OCI-LY3 (cell line): ENCODE measurements around the gene LYPD5.

Experiments used
- H2AFZ ChIP-seq: fragments of 200-600, 300-600 bp; shearing (Covaris generic); 2 replicates; pipeline ENCODE4 v1.6.0; 2014; ENCODE audit warnings: antibody characterized with exemption, low read depth, low read length
- H3K27ac ChIP-seq: fragments of 200-600, 300-600 bp; sonication (generic); 2 replicates; pipeline ENCODE4 v1.5.1; 2014; ENCODE audit warnings: mild to moderate bottlenecking, low read length, moderate library complexity, mixed read lengths
- H3K27me3 ChIP-seq: fragments of 200-600, 300-600 bp; sonication (generic); 2 replicates; pipeline ENCODE4 v1.6.1; 2014; ENCODE audit warnings: low read depth, low read length, mixed read lengths
- H3K36me3 ChIP-seq: fragments of 200-600, 300-600 bp; sonication (generic); replicated peaks from 2 replicates; pipeline ENCODE3; 2014; ENCODE audit warnings: low read depth, low read length, mixed read lengths
- H3K4me1 ChIP-seq: fragments of 300-600, 200-600 bp; sonication (generic); 2 replicates; pipeline ENCODE4 v1.6.1; 2014; ENCODE audit warnings: low read length, mixed read lengths
- H3K4me2 ChIP-seq: fragments of 200-600, 300-600 bp; sonication (generic); 2 replicates; pipeline ENCODE4 v1.6.1; 2014; ENCODE audit warnings: low read length, mixed read lengths
- H3K4me3 ChIP-seq: fragments of 300-600, 200-600 bp; sonication (generic); 2 replicates; pipeline ENCODE4 v1.5.1; 2014; ENCODE audit warnings: antibody characterized with exemption, mild to moderate bottlenecking, low read length, moderate library complexity
- H3K79me2 ChIP-seq: fragments of 300-600, 200-600 bp; shearing (Covaris generic); 2 replicates; pipeline ENCODE4 v1.6.1; 2014; ENCODE audit warnings: mild to moderate bottlenecking, low read length, mixed read lengths
- H3K9ac ChIP-seq: fragments of 300-600, 200-600 bp; shearing (Covaris generic); 2 replicates; pipeline ENCODE4 v1.6.0; 2014; ENCODE audit warnings: mild to moderate bottlenecking, low read length, moderate library complexity
- H3K9me3 ChIP-seq: fragments of 200-600, 300-600 bp; shearing (Covaris generic); 2 replicates; pipeline ENCODE4 v1.6.1; 2014; ENCODE audit warnings: low read length, mixed read lengths; ENCODE audit not compliant: insufficient read depth
- H4K20me1 ChIP-seq: fragments of 200-600, 300-600 bp; sonication (generic); 2 replicates; pipeline ENCODE4 v1.6.1; 2016; ENCODE audit warnings: low read length, mixed read lengths; ENCODE audit not compliant: insufficient read depth
- EZH2phosphoT487 ChIP-seq: fragments of 200-600 bp; shearing (Covaris generic); IDR thresholded peaks from 2 replicates; pipeline ENCODE4 v1.6.1; 2018; ENCODE audit warnings: antibody characterized with exemption, mixed run types, low read depth
- TF ChIP-seq, protein P1 (sequence below): fragments of 200-600, 300-600 bp; sonication (generic); IDR thresholded peaks from 2 replicates; pipeline ENCODE4 v1.5.1; 2014; ENCODE audit warnings: antibody characterized with exemption, low read length, low read depth

The LYPD5 gene

DNA sequence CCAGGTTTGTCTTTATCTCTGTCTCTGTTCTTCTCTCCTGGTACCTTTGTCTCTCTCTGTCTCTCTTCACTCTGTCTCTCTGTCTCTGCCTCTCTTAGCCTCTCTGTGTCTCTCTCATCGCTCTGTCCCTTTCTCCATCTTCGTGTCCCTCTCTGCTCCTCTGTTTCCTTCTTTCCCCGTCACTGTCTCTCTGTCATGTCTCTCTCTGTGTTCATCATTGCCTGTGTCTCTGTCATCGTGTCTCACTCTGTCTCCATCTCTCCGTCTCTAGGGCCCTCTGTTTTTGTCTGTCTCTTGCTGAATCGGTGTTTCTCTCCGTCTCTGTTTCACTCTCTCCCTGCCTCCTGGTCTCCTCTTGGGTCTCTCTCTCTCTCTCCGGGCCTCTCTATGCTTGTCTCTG, 18.6 kb downstream of the LYPD5 start:
- peak overlapping the region; percentile 83 for H3K4me2 ChIP-seq

DNA sequence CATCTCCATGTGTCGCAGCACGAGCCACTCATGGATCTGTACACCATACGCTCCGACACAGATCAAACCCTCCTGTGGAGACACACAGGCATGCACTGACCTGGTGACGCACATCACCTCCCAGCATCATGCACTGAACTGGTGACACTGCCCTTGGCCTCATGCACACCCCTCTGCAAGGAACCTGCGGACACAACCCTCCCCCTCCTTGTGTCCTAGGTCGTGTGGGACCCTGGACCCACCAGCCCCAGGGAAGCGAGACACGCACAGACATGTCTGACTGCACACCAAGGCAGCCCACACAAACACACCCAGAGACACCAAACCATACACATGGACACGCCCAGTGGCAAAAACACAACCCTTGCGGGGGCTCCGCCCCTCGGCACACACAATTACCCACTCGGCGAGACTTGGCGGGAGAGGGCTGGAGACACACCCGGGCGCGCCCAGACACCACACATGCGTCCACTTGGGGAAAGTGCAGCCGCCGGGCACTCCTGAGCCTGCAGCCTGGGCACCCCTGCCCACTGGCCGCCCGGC, 19.5 kb downstream of the LYPD5 start:
- Histone ChIP-seq H3K4me1 (peaks cover 57% of the 10 kb centered on the region), H3K4me2 (peak overlapping the region; percentile 99), H3K36me3 (peaks cover 14% of the 10 kb centered on the region), H2AFZ (no peak overlapping the region), H3K27me3 (no peaks in the 10 kb centered on the region), H3K4me3 (peak overlapping the region; percentile 6; the same call in 1 of the 2 replicates), H3K9me3 (no peaks in the 10 kb centered on the region), H3K9ac (no peak overlapping the region), H4K20me1 (peaks cover 19% of the 10 kb centered on the region), H3K79me2 (peaks cover 39% of the 10 kb centered on the region), H3K27ac (no peak overlapping the region)
- TF ChIP-seq EZH2phosphoT487: no peak
- TF ChIP-seq, protein P1, sequence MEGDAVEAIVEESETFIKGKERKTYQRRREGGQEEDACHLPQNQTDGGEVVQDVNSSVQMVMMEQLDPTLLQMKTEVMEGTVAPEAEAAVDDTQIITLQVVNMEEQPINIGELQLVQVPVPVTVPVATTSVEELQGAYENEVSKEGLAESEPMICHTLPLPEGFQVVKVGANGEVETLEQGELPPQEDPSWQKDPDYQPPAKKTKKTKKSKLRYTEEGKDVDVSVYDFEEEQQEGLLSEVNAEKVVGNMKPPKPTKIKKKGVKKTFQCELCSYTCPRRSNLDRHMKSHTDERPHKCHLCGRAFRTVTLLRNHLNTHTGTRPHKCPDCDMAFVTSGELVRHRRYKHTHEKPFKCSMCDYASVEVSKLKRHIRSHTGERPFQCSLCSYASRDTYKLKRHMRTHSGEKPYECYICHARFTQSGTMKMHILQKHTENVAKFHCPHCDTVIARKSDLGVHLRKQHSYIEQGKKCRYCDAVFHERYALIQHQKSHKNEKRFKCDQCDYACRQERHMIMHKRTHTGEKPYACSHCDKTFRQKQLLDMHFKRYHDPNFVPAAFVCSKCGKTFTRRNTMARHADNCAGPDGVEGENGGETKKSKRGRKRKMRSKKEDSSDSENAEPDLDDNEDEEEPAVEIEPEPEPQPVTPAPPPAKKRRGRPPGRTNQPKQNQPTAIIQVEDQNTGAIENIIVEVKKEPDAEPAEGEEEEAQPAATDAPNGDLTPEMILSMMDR: no peak

More for the DNA sequence above, 18.6 kb downstream of the LYPD5 start:
- H3K9ac ChIP-seq: peak overlapping the region; percentile 77; the same call in 1 of the 2 replicates
- H3K27me3 ChIP-seq: no peaks in the 10 kb centered on the region
- H3K4me3 ChIP-seq: peak overlapping the region; percentile 62
- TF ChIP-seq, protein P1: no peak
- no peak for TF ChIP-seq EZH2phosphoT487
- H4K20me1 ChIP-seq: peaks cover 12% of the 10 kb centered on the region
- peaks cover 30% of the 10 kb centered on the region for H3K79me2 ChIP-seq
- peaks cover 11% of the 10 kb centered on the region for H3K36me3 ChIP-seq
- H3K9me3 ChIP-seq: no peaks in the 10 kb centered on the region
- H2AFZ ChIP-seq: peak overlapping the region; percentile 85
- peaks cover 48% of the 10 kb centered on the region for H3K4me1 ChIP-seq
- H3K27ac ChIP-seq: peak overlapping the region; percentile 85

DNA sequence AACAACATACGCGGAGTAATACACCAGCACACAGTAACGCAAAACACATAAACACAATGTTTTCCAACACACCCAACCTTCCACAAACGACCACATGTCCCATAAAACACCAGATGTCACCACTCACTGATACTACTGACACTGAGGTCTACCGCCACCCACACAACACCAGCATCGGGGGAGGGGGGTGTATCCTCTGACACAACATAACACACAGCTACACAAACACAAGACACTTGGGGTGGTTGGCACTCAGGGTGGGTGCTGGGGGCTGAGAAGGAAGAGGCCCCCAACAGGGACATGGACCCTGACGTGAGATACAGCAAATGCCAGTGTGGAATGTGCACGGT, 20.0 kb downstream of the LYPD5 start:
- 0 out of 2 replicates have a peak overlapping the region, but pooled peaks have one; percentile 6 for H3K4me3 ChIP-seq

DNA sequence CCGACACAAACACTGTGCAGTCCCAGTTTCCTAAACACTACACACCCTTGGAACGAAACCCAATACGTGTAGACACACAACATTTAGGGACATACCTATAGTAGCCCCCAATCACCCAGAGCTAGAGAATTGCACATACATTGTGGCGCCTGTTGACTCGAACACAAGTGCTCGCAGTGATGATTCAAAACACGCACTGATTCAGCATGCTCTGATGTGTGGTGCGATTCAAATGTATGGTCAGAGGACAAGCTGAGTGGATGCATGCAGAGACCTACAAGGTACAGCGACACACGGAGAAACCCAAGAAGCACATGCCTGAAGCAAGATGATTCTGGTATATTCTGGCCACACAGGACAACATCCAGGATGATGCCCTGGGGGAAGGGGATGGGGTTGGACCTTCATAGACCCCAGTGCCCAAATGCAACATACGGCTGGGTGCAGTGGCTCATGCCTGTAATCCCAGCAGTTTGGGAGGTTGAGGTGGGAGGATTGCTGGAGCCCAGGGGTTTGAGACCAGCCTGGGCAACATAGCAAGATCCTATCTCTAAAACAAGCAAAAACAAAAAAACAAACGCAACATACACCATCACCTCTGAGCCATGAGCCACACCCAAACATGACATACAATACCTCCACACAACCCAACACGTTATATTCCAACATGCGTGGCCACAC, 20.5 kb downstream of the LYPD5 start:
- Histone ChIP-seq H3K27me3 (no peaks in the 10 kb centered on the region), H3K9ac (peak overlapping the region; percentile 97), H3K79me2 (peaks cover 49% of the 10 kb centered on the region), H3K4me2 (peak overlapping the region; percentile 99), H2AFZ (no peak overlapping the region; the same call in 1 of the 2 replicates), H3K9me3 (no peaks in the 10 kb centered on the region), H3K4me3 (peak overlapping the region; percentile 92), H4K20me1 (peaks cover 29% of the 10 kb centered on the region), H3K4me1 (peaks cover 66% of the 10 kb centered on the region), H3K27ac (peak overlapping the region; percentile 83), H3K36me3 (peaks cover 20% of the 10 kb centered on the region)
- no peak for TF ChIP-seq EZH2phosphoT487

More for the DNA sequence above, 20.0 kb downstream of the LYPD5 start:
- H3K36me3 ChIP-seq: peaks cover 15% of the 10 kb centered on the region
- H3K79me2 ChIP-seq: peaks cover 43% of the 10 kb centered on the region
- H3K9ac ChIP-seq: no peak overlapping the region; the same call in 1 of the 2 replicates
- H3K4me2 ChIP-seq: peak overlapping the region; percentile 99; the same call in 1 of the 2 replicates
- no peak overlapping the region for H2AFZ ChIP-seq
- no peaks in the 10 kb centered on the region for H3K9me3 ChIP-seq
- peaks cover 61% of the 10 kb centered on the region for H3K4me1 ChIP-seq
- no peak for TF ChIP-seq EZH2phosphoT487
- peaks cover 24% of the 10 kb centered on the region for H4K20me1 ChIP-seq
- H3K27ac ChIP-seq: no peak overlapping the region
- no peaks in the 10 kb centered on the region for H3K27me3 ChIP-seq
